CD4-positive, alpha-beta T cell treated with Interleukin-17A for 1 hour (primary cell): Measurements from ENCODE around the gene ZNF17.

Source experiments
- DNase-seq: peaks from one replicate; pipeline ENCODE4 v3.0.0-alpha.2; 2020

Gene ZNF17

GRCh38 chr19:57434386-57435061 is 23.6 kb downstream of the ZNF17 start:
- DNase-seq = no peak

- peak; percentile 99 for DNase-seq
These were observed 24.4 kb downstream of the ZNF17 start, which contains the start of gene ZNF749 for GRCh38 chr19:57435062-57435978. TSS of gene ZNF749 (plus strand) at chr19:57435325. CDS start at chr19:57435579, 254 bp downstream.

- DNase-seq = no peak
These were observed 25.5 kb downstream of the ZNF17 start for GRCh38 chr19:57436417-57436816.

- no peak for DNase-seq
These were observed 27.0 kb downstream of the ZNF17 start for GRCh38 chr19:57437931-57438330.

GRCh38 chr19:57438925-57439324 is 28.0 kb downstream of the ZNF17 start:
- DNase-seq = no peak

- DNase-seq = no peak
These were observed 31.2 kb downstream of the ZNF17 start for GRCh38 chr19:57441979-57442752.

- DNase-seq = no peak
These were observed 32.2 kb downstream of the ZNF17 start for GRCh38 chr19:57443121-57443696.

GRCh38 chr19:57452307-57452706 is 41.3 kb downstream of the ZNF17 start:
- DNase-seq = no peak

GRCh38 chr19:57465680-57466381 is 54.9 kb downstream of the ZNF17 start:
- peak; percentile 56 for DNase-seq

GRCh38 chr19:57466489-57466888 is 55.5 kb downstream of the ZNF17 start:
- no peak for DNase-seq
